Loucy (cell line): ENCODE results near the gene CFAP92.

ENCODE experiments used
- EZH2phosphoT487 ChIP-seq: fragments of 200-600 bp; IDR thresholded peaks from 2 replicates; pipeline ENCODE4 v1.6.1; 2018; ENCODE audit warnings: antibody characterized with exemption, mild to moderate bottlenecking, moderate library complexity, borderline replicate concordance
- TF ChIP-seq, protein P1 (sequence below): fragments of 200-600 bp; sonication (generic); conservative IDR thresholded peaks from 2 replicates; pipeline ENCODE4 v1.5.1; 2014; ENCODE audit warnings: mild to moderate bottlenecking, antibody characterized with exemption, low read length

DNA sequence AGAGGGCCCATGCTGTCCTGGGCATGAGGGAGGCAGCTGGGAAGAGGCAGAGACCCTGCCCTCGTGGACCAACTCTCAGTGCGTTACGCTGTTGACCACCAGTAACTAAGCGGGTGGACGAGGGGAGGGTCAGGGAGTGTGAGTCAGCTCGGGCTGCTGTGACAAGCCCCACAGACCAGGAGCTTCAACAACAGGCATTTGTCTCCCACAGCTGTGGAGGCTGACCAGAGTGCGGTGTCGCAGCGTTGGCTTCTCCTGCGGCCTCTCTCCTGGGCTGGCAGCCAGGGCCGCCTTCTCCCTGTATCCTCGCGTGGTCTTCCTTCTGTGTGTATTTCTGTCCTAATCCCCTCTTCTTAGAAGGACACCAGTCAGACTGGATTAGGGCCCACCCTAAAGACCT, 20.3 kb upstream of the CFAP92 start:
- TF ChIP-seq, protein P1, sequence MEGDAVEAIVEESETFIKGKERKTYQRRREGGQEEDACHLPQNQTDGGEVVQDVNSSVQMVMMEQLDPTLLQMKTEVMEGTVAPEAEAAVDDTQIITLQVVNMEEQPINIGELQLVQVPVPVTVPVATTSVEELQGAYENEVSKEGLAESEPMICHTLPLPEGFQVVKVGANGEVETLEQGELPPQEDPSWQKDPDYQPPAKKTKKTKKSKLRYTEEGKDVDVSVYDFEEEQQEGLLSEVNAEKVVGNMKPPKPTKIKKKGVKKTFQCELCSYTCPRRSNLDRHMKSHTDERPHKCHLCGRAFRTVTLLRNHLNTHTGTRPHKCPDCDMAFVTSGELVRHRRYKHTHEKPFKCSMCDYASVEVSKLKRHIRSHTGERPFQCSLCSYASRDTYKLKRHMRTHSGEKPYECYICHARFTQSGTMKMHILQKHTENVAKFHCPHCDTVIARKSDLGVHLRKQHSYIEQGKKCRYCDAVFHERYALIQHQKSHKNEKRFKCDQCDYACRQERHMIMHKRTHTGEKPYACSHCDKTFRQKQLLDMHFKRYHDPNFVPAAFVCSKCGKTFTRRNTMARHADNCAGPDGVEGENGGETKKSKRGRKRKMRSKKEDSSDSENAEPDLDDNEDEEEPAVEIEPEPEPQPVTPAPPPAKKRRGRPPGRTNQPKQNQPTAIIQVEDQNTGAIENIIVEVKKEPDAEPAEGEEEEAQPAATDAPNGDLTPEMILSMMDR = no peak
- no peak for TF ChIP-seq EZH2phosphoT487
